Measurements from ENCODE around the gene MOV10L1. TPM values are rescaled to one million over a fixed set of nuclear protein-coding genes. Genes with fewer than 3 reads are reported as not detected.

MOV10L1 gene
- total and polyA plus RNA-seq, 9 of the 15 experiments (the other 6 are each of a cell fraction or from before 2014, with no cell fraction given), result 0.06 to 0.43 (median 0.15) TPM

DNA sequence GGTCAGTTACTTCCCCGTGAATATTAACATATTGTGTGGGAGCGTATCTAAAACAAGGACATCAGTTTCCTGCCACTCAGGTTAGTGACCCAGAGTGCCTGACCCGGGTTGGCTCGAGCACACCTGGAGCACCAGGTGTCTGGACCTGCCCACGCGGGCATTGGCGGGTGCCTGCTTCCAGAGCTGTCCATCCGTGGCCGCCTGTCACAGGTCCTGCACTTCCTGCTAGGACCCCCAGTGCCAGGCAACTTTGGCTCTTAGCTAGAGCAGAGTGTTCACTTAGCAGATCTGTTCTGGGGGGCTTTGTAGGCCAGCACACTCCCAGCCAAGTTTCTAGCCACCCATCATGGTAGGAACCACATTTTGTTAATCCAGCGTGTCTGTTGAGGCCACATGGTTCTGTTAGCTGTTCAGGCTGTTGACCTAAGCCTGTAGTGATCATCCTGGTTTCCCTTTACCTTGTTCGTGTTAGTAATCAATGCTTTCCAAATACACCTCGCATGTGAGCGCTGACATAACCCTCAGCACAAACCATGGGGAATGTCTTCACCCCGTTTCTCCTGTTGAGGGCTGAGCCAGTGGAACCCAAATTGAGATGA, 29.5 kb downstream of the MOV10L1 start (continued):
- TF ChIP-seq GTF3C2 (IDR thresholded peaks at IDR 0.05; ENCODE audit: borderline replicate concordance, extremely low read depth, insufficient read length) (no peak), ZNF77 (CRISPR knock-in tag; IDR thresholded peaks at IDR 0.05) (no peak), CSDE1 (IDR thresholded peaks at IDR 0.05) (no peak), NCOA4 (IDR thresholded peaks at IDR 0.05; ENCODE audit: partially characterized antibody) (no peak), MITF (IDR thresholded peaks at IDR 0.05) (no peak), ZNF583 (CRISPR knock-in tag; IDR thresholded peaks at IDR 0.05) (peak; percentile 45; the same call in 1 of the 2 replicates), HNRNPUL1 (IDR thresholded peaks at IDR 0.05; ENCODE audit: low read length) (no peak), SNRNP70 (optimal IDR thresholded peaks at IDR 0.05; ENCODE audit: low read depth, low read length) (no peak), ZNF239 (CRISPR knock-in tag; IDR thresholded peaks at IDR 0.05) (no peak), MYBL2 (IDR thresholded peaks at IDR 0.05; ENCODE audit: low read depth) (no peak), MYBL2 (CRISPR knock-in tag; IDR thresholded peaks at IDR 0.05; ENCODE audit: borderline replicate concordance) (no peak), POLR2H (tag; IDR thresholded peaks at IDR 0.05; ENCODE audit: low read depth) (no peak), EGR1 (conservative IDR thresholded peaks at IDR 0.05) (0 out of 2 replicates have a peak, but pooled peaks have one; percentile 7), SP1 (CRISPR knock-in tag; IDR thresholded peaks at IDR 0.05) (no peak), RFX5 (IDR thresholded peaks at IDR 0.05; ENCODE audit: low read depth, low read length) (no peak), ZNF175 (CRISPR knock-in tag; IDR thresholded peaks at IDR 0.05; ENCODE audit: low read depth) (peak; percentile 44; the same call in 1 of the 2 replicates), LARP7 (IDR thresholded peaks at IDR 0.05) (no peak)
- TF ChIP-seq, protein P1, sequence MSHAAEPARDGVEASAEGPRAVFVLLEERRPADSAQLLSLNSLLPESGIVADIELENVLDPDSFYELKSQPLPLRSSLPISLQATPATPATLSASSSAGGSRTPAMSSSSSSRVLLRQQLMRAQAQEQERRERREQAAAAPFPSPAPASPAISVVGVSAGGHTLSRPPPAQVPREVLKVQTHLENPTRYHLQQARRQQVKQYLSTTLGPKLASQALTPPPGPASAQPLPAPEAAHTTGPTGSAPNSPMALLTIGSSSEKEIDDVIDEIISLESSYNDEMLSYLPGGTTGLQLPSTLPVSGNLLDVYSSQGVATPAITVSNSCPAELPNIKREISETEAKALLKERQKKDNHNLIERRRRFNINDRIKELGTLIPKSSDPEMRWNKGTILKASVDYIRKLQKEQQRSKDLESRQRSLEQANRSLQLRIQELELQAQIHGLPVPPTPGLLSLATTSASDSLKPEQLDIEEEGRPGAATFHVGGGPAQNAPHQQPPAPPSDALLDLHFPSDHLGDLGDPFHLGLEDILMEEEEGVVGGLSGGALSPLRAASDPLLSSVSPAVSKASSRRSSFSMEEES (CRISPR knock-in tag; IDR thresholded peaks at IDR 0.05), result no peak
- TF ChIP-seq, protein P2, sequence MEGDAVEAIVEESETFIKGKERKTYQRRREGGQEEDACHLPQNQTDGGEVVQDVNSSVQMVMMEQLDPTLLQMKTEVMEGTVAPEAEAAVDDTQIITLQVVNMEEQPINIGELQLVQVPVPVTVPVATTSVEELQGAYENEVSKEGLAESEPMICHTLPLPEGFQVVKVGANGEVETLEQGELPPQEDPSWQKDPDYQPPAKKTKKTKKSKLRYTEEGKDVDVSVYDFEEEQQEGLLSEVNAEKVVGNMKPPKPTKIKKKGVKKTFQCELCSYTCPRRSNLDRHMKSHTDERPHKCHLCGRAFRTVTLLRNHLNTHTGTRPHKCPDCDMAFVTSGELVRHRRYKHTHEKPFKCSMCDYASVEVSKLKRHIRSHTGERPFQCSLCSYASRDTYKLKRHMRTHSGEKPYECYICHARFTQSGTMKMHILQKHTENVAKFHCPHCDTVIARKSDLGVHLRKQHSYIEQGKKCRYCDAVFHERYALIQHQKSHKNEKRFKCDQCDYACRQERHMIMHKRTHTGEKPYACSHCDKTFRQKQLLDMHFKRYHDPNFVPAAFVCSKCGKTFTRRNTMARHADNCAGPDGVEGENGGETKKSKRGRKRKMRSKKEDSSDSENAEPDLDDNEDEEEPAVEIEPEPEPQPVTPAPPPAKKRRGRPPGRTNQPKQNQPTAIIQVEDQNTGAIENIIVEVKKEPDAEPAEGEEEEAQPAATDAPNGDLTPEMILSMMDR (IDR thresholded peaks at IDR 0.05 in 2 of 3, conservative IDR thresholded peaks at IDR 0.05 in 1 of 3; ENCODE audit: insufficient read depth in 2 of 3, low read depth in 1 of 3, low read length in 3 of 3), result no peak
- TF ChIP-seq, protein P3, sequence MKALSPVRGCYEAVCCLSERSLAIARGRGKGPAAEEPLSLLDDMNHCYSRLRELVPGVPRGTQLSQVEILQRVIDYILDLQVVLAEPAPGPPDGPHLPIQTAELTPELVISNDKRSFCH (CRISPR knock-in tag; IDR thresholded peaks at IDR 0.05), result no peak
- TF ChIP-seq, protein P3 (tag; IDR thresholded peaks at IDR 0.05), result peak; percentile 38; the same call in 1 of the 2 replicates

Measured in K562 (cell line).